D341Med (cell line): ENCODE data around the gene PITRM1.

Experiments used
- DNase-seq: peaks from one replicate; pipeline ENCODE4 v3.0.0; 2012; ENCODE audit warnings: low spot score

PITRM1 gene

GRCh38 chr10:3140280-3140679 is 32.3 kb downstream of the PITRM1 start:
- no peak for DNase-seq

GRCh38 chr10:3139216-3139910 is 33.2 kb downstream of the PITRM1 start:
- no peak for DNase-seq

GRCh38 chr10:3137958-3138726 is 34.4 kb downstream of the PITRM1 start:
- no peak for DNase-seq

- no peak for DNase-seq
Observed at GRCh38 chr10:3136763-3137611, 35.6 kb downstream of the PITRM1 start.

GRCh38 chr10:3136336-3136735 is 36.2 kb downstream of the PITRM1 start:
- DNase-seq: no peak

- DNase-seq: no peak
Observed at GRCh38 chr10:3135006-3135405, 37.6 kb downstream of the PITRM1 start.

GRCh38 chr10:3133948-3134347 is 38.6 kb downstream of the PITRM1 start:
- no peak for DNase-seq

- no peak for DNase-seq
Observed at GRCh38 chr10:3132036-3133025, 40.3 kb downstream of the PITRM1 start.

- DNase-seq: no peak
Observed at GRCh38 chr10:3131098-3131497, 41.5 kb downstream of the PITRM1 start.

GRCh38 chr10:3129581-3130340 is 42.8 kb downstream of the PITRM1 start:
- no peak for DNase-seq

GRCh38 chr10:3128379-3129130 is 44.0 kb downstream of the PITRM1 start:
- DNase-seq: no peak

- DNase-seq: no peak
Observed at GRCh38 chr10:3127921-3128320, 44.7 kb downstream of the PITRM1 start.

GRCh38 chr10:3126741-3127346 is 45.7 kb downstream of the PITRM1 start:
- peak; percentile 93 for DNase-seq

GRCh38 chr10:3126249-3126648 is 46.3 kb downstream of the PITRM1 start:
- no peak for DNase-seq

GRCh38 chr10:3125527-3126170 is 46.9 kb downstream of the PITRM1 start:
- no peak for DNase-seq

- DNase-seq: no peak
Observed at GRCh38 chr10:3124412-3125175, 48.0 kb downstream of the PITRM1 start.

- DNase-seq: no peak
Observed at GRCh38 chr10:3123571-3124411, 48.8 kb downstream of the PITRM1 start.
